NT2/D1 (cell line): Measurements from ENCODE around the gene SAFB.

Experiments
- DNase-seq: peaks from one replicate; pipeline ENCODE4 v3.0.0-alpha.2; 2011; ENCODE audit warnings: low read depth, low spot score
- H3K27me3 ChIP-seq: 2 replicates; pipeline ENCODE4 v1.6.0; 2011; ENCODE audit warnings: mild to moderate bottlenecking; ENCODE audit not compliant: insufficient read length, insufficient read depth
- H3K36me3 ChIP-seq: 2 replicates; pipeline ENCODE4 v1.6.1; 2011; ENCODE audit warnings: mild to moderate bottlenecking, low read length, mixed read lengths; ENCODE audit not compliant: insufficient read depth, insufficient read length
- H3K4me1 ChIP-seq: 2 replicates; pipeline ENCODE4 v1.5.1; 2011; ENCODE audit not compliant: insufficient read depth, insufficient read length
- H3K4me3 ChIP-seq: 2 replicates; pipeline ENCODE4 v1.5.1; 2011; ENCODE audit warnings: low read depth; ENCODE audit not compliant: insufficient read length
- H3K9ac ChIP-seq: 2 replicates; pipeline ENCODE4 v1.6.0; 2011; ENCODE audit warnings: low read depth; ENCODE audit not compliant: insufficient read length
- H3K9me3 ChIP-seq: 2 replicates; pipeline ENCODE4 v1.5.1; 2011; ENCODE audit warnings: mild to moderate bottlenecking, low read length; ENCODE audit not compliant: insufficient read depth
- SUZ12 ChIP-seq: IDR thresholded peaks from 2 replicates; pipeline ENCODE4 v1.6.1; 2011; ENCODE audit not compliant: insufficient read length, insufficient read depth; ENCODE audit errors: extremely low read depth
- YY1 ChIP-seq: IDR thresholded peaks from 2 replicates; pipeline ENCODE4 v1.6.1; 2011; ENCODE audit not compliant: insufficient read length, insufficient read depth
- ZNF274 ChIP-seq: IDR thresholded peaks from 2 replicates; pipeline ENCODE4 v1.6.1; 2011; ENCODE audit warnings: mild to moderate bottlenecking, low read depth, low read length

SAFB gene

GRCh38 chr19:5691822-5692722 is 69.2 kb downstream of the SAFB start:
- no peaks in the 10 kb centered on the region for H3K27me3 ChIP-seq
- peaks cover 69% of the 10 kb centered on the region for H3K36me3 ChIP-seq
- peak overlapping the region; percentile 100 for H3K4me3 ChIP-seq
- no peak for TF ChIP-seq YY1
- TF ChIP-seq SUZ12 = no peak
- no peak for TF ChIP-seq ZNF274
- H3K4me1 ChIP-seq = peaks cover 30% of the 10 kb centered on the region
- no peaks in the 10 kb centered on the region for H3K9me3 ChIP-seq
- peak overlapping the region; percentile 99 for H3K9ac ChIP-seq
- no peak for DNase-seq

- Histone ChIP-seq H3K4me1 (peaks cover 26% of the 10 kb centered on the region), H3K4me3 (no peak overlapping the region), H3K36me3 (peaks cover 73% of the 10 kb centered on the region), H3K9ac (peak overlapping the region; percentile 99), H3K27me3 (no peaks in the 10 kb centered on the region), H3K9me3 (no peaks in the 10 kb centered on the region)
- DNase-seq = no peak
- no peak for TF ChIP-seq SUZ12
- TF ChIP-seq YY1 = no peak
- TF ChIP-seq ZNF274 = no peak
Observed at GRCh38 chr19:5692723-5693194, 69.9 kb downstream of the SAFB start.

DNA sequence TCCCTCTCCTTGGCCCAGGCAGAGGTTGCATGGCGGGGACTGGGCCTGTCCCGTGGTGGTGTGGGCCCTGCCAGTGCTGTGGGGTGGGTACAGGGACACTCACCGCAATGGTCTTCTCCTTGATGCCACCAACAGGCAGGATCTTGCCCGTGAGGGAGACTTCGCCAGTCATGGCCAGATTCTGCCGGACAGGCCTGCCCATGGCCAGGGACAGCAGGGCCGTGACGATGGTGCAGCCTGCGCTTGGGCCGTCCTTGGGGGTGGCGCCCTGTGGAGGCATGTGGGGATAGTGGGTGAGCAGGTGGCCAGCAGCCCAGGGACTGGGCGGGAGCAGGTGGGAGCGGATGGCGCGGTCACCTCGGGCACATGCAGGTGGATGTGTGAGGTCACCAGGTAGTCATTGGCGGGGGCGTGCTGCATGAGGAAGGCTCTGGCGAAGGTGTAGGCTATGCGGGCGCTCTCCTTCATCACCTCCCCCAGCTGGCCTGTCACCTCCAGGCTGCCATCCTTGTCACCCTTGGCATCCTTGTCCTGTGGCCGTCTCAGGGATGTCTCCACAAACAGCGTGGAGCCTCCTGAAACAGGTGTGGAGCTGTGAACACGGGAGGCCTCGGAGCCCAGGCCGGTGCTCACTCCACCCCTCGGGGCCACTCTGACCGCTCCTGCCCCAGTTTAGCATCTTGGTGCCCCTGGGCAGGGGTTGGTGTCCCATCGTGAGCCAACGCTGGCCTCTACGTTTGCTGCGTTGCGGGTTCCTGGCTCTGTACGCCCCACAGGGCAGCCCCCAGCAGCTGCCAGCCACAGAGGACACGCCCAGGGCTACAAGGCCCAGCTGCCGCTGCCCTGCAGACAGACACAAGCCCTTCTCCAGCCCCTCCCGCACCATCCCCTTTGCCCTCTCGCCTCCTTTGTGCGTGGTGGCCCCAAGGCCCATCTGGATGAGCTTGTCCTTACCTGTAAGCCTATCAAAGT is 70.6 kb downstream of the SAFB start:
- H3K27me3 ChIP-seq = no peaks in the 10 kb centered on the region
- no peak for DNase-seq
- H3K4me3 ChIP-seq = no peak overlapping the region
- no peak overlapping the region for H3K9ac ChIP-seq
- TF ChIP-seq ZNF274 = no peak
- no peak for TF ChIP-seq YY1
- no peak for TF ChIP-seq SUZ12
- H3K9me3 ChIP-seq = no peaks in the 10 kb centered on the region
- peaks cover 78% of the 10 kb centered on the region for H3K36me3 ChIP-seq
- H3K4me1 ChIP-seq = peaks cover 25% of the 10 kb centered on the region

DNA sequence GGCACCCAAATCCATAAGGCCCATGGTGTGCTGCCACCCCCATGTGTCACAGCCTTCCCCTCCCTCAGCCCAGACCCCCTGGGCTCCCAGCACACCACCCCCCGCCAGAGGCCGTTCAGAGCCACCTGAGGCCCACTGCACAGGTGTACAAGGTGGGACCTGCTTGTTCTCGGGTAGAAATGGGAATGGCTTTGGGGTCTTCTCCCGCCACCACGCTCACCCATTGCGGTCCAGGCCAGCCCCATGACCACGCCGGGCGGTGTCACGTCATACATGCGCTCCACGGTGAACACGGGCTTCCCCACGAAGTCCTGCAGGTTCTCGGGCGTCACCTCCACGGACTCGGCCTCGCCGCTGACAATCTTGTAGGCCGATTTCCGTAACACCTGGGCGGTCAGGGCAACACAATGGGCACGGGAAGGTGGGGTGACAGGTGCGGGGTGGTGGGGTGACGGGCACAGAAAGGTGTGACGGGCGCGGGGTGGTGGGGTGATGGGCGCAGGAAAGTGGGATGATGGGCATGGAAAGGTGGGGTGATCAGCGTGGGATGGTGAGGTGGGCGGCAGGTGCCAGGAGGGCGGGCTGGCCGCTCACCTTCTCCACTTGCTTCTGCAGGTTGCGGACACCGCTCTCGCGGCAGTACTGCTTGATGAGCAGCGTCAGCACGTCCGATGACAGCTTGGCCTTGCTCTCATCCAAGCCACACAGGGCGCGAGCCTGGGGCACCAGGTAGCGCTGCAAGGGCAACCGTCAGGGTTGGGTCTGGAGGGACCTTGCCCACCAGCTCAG is 71.5 kb downstream of the SAFB start:
- Histone ChIP-seq H3K36me3 (peaks cover 87% of the 10 kb centered on the region), H3K27me3 (no peaks in the 10 kb centered on the region), H3K4me1 (peaks cover 25% of the 10 kb centered on the region), H3K9ac (no peak overlapping the region), H3K4me3 (no peak overlapping the region), H3K9me3 (no peaks in the 10 kb centered on the region)
- no peak for DNase-seq
- TF ChIP-seq SUZ12 (no peak), ZNF274 (no peak), YY1 (no peak)

- Histone ChIP-seq H3K4me1 (peaks cover 25% of the 10 kb centered on the region), H3K4me3 (no peak overlapping the region), H3K36me3 (peaks cover 94% of the 10 kb centered on the region), H3K9me3 (no peaks in the 10 kb centered on the region), H3K27me3 (no peaks in the 10 kb centered on the region), H3K9ac (no peak overlapping the region)
- DNase-seq = no peak
- TF ChIP-seq ZNF274 (no peak), SUZ12 (no peak), YY1 (no peak)
Observed at GRCh38 chr19:5694956-5695648, 72.2 kb downstream of the SAFB start.

- Histone ChIP-seq H3K27me3 (no peaks in the 10 kb centered on the region), H3K36me3 (peaks cover 94% of the 10 kb centered on the region), H3K4me3 (no peak overlapping the region), H3K4me1 (peaks cover 25% of the 10 kb centered on the region), H3K9ac (no peak overlapping the region), H3K9me3 (peaks cover under 1% of the 10 kb centered on the region; the same call in 1 of the 2 replicates)
- no peak for TF ChIP-seq YY1
- TF ChIP-seq SUZ12 = no peak
- TF ChIP-seq ZNF274 = no peak
- DNase-seq = no peak
Observed at GRCh38 chr19:5695649-5696195, 72.8 kb downstream of the SAFB start.
